Hepatocyte (in vitro differentiated cells): ENCODE results near the gene LRRD1. TPM values are rescaled to one million over a fixed set of nuclear protein-coding genes. Genes with fewer than 3 reads are reported as not detected.
A peak's percentile ranks its signal among the peaks of the same experiment; 100 is the strongest.
"Not testable (repeated sequence)": the region's sequence is repeated elsewhere in the genome, so short reads cannot be mapped to it uniquely, and the experiment has no call there.

Source experiments
- DNase-seq: peaks from one replicate; pipeline ENCODE4 v3.0.0-alpha.2; 2016; ENCODE audit warnings: low spot score
- H2AFZ ChIP-seq: fragments of 200-600 bp; sonication (generic); 2 replicates; pipeline ENCODE4 v1.6.0; 2016; ENCODE audit warnings: antibody characterized with exemption, mild to moderate bottlenecking
- H3K27ac ChIP-seq: fragments of 200-600 bp; sonication (generic); 2 replicates; pipeline ENCODE4 v1.5.1; 2016; ENCODE audit warnings: mild to moderate bottlenecking
- H3K27me3 ChIP-seq: fragments of 200-600 bp; sonication (generic); 2 replicates; pipeline ENCODE4 v1.6.1; 2016
- H3K36me3 ChIP-seq: fragments of 200-600 bp; sonication (generic); replicated peaks from 2 replicates; pipeline ENCODE4 v1.5.1; 2016; ENCODE audit warnings: low read depth; ENCODE audit not compliant: insufficient read depth
- H3K4me1 ChIP-seq: fragments of 200-600 bp; sonication (generic); 2 replicates; pipeline ENCODE4 v1.5.1; 2016; ENCODE audit warnings: mild to moderate bottlenecking, moderate library complexity; ENCODE audit not compliant: insufficient read depth
- H3K4me2 ChIP-seq: fragments of 200-600 bp; sonication (generic); 2 replicates; pipeline ENCODE4 v1.6.0; 2016
- H3K4me3 ChIP-seq: fragments of 200-600 bp; sonication (generic); 2 replicates; pipeline ENCODE4 v1.5.1; 2016; ENCODE audit warnings: mild to moderate bottlenecking
- H3K79me2 ChIP-seq: fragments of 200-600 bp; sonication (generic); 2 replicates; pipeline ENCODE4 v1.6.0; 2017; ENCODE audit warnings: mild to moderate bottlenecking
- H3K9me2 ChIP-seq: fragments of 200-600 bp; sonication (generic); replicated peaks from 2 replicates; pipeline ENCODE4 v1.6.0; 2017; ENCODE audit warnings: mild to moderate bottlenecking; ENCODE audit not compliant: insufficient read depth
- H3K9me3 ChIP-seq: fragments of 200-600 bp; sonication (generic); 2 replicates; pipeline ENCODE4 v1.5.1; 2016; ENCODE audit warnings: low read depth, mild to moderate bottlenecking
- H4K20me1 ChIP-seq: fragments of 200-600 bp; sonication (generic); 2 replicates; pipeline ENCODE4 v1.6.0; 2016; ENCODE audit warnings: mild to moderate bottlenecking; ENCODE audit not compliant: insufficient read depth, poor library complexity, severe bottlenecking
- CTCF ChIP-seq: fragments of 200-600 bp; sonication (generic); IDR thresholded peaks from 2 replicates; pipeline ENCODE4 v1.5.1; 2016; ENCODE audit warnings: antibody characterized with exemption, mild to moderate bottlenecking; ENCODE audit not compliant: poor library complexity
- EZH2 ChIP-seq: fragments of 200-600 bp; sonication (generic); IDR thresholded peaks from 2 replicates; pipeline ENCODE4 v1.6.1; 2016; ENCODE audit warnings: antibody characterized with exemption, mild to moderate bottlenecking, borderline replicate concordance
- EZH2phosphoT487 ChIP-seq: fragments of 200-600 bp; sonication (generic); IDR thresholded peaks from one replicate; pipeline ENCODE4 v1.6.1; 2018; ENCODE audit warnings: antibody characterized with exemption, mild to moderate bottlenecking, low read depth, moderate library complexity; ENCODE audit not compliant: unreplicated experiment, severe bottlenecking
- WGBS: methylation state at CpG from one replicate; pipeline ENCODE4 v1.1.6; 2016; ENCODE audit warnings: low lambda C conversion rate; ENCODE audit errors: missing lambda C conversion rate; 5-methylcytosine and 5-hydroxymethylcytosine counted together
- polyA plus RNA-seq: library from polyadenylated mRNA; unstranded; fragments of >200 nt; fragmentation: Nextera tagmentation; extraction: Ambion mirVana; gene quantifications from 2 replicates; pipeline ENCODE4 v1.2.1, GENCODE V29; 2016
- total RNA-seq: library from RNA; depleted of rRNA; stranded (reverse); fragments of >200 nt; gene quantifications from 2 replicates; pipeline ENCODE4 v1.2.3, GENCODE V29; 2014

The LRRD1 gene
- total and polyA plus RNA-seq, 2 experiments from 2014 or later: 0.77 TPM; not detected in 1

GRCh38 chr7:92192326-92192725 is 13.4 kb upstream of the LRRD1 start:
- H3K27ac ChIP-seq: no peak overlapping the region
- no peaks in the 10 kb centered on the region for H3K36me3 ChIP-seq
- WGBS: 96% methylated on average over 3 of the region's 3 CpGs
- no peaks in the 10 kb centered on the region for H3K9me2 ChIP-seq
- H3K4me1 ChIP-seq: no peaks in the 10 kb centered on the region
- H3K27me3 ChIP-seq: no peaks in the 10 kb centered on the region
- no peak overlapping the region for H3K4me3 ChIP-seq
- no peaks in the 10 kb centered on the region for H4K20me1 ChIP-seq
- no peaks in the 10 kb centered on the region for H3K79me2 ChIP-seq
- DNase-seq: no peak
- H3K9me3 ChIP-seq: peaks cover 26% of the 10 kb centered on the region
- no peak overlapping the region for H3K4me2 ChIP-seq
- no peak for TF ChIP-seq EZH2phosphoT487
- TF ChIP-seq EZH2: no peak
- no peak for TF ChIP-seq CTCF
- no peak overlapping the region for H2AFZ ChIP-seq

GRCh38 chr7:92189246-92189645 is 10.3 kb upstream of the LRRD1 start:
- not testable (repeated sequence) for H3K27me3 ChIP-seq
- 97% methylated on average over 15 of the region's 15 CpGs for WGBS

GRCh38 chr7:92184294-92184693 is 5.4 kb upstream of the LRRD1 start:
- not testable (repeated sequence) for H3K79me2 ChIP-seq, H2AFZ ChIP-seq, H3K27me3 ChIP-seq, H3K4me1 ChIP-seq, H3K4me2 ChIP-seq, H3K27ac ChIP-seq, H3K4me3 ChIP-seq, H3K9me2 ChIP-seq, H3K36me3 ChIP-seq, DNase-seq, H4K20me1 ChIP-seq, H3K9me3 ChIP-seq
- WGBS: 93% methylated on average over 1 of the region's 1 CpG

More at GRCh38 chr7:92189246-92189645, 10.3 kb upstream of the LRRD1 start:
- not testable (repeated sequence) for DNase-seq, H3K4me3 ChIP-seq, H3K9me2 ChIP-seq, H3K27ac ChIP-seq, H2AFZ ChIP-seq, H3K36me3 ChIP-seq, H3K4me1 ChIP-seq, H4K20me1 ChIP-seq, H3K4me2 ChIP-seq, H3K79me2 ChIP-seq
- peaks cover 27% of the 10 kb centered on the region for H3K9me3 ChIP-seq

- Histone ChIP-seq H4K20me1 (no peaks in the 10 kb centered on the region), H3K4me1 (no peaks in the 10 kb centered on the region), H3K4me3 (no peak overlapping the region), H2AFZ (no peak overlapping the region), H3K36me3 (no peaks in the 10 kb centered on the region), H3K9me3 (no peaks in the 10 kb centered on the region), H3K79me2 (no peaks in the 10 kb centered on the region), H3K27ac (no peak overlapping the region), H3K27me3 (no peaks in the 10 kb centered on the region), H3K9me2 (no peaks in the 10 kb centered on the region), H3K4me2 (no peak overlapping the region)
- TF ChIP-seq EZH2 (no peak), CTCF (no peak), EZH2phosphoT487 (no peak)
- peak; percentile 68 for DNase-seq
Observed at GRCh38 chr7:92177362-92177761, 1.6 kb downstream of the LRRD1 start.

- not testable (repeated sequence) for H3K4me3 ChIP-seq, H3K9me3 ChIP-seq, DNase-seq, H3K79me2 ChIP-seq, H3K36me3 ChIP-seq, H3K27me3 ChIP-seq, H4K20me1 ChIP-seq, H2AFZ ChIP-seq, H3K27ac ChIP-seq, H3K4me2 ChIP-seq, H3K9me2 ChIP-seq, H3K4me1 ChIP-seq
- WGBS: 94% methylated on average over 2 of the region's 2 CpGs
Observed at GRCh38 chr7:92169529-92169928, 9.4 kb downstream of the LRRD1 start.
